NCI-H1417 treated with DMSO at 0.1 percent for 48 hours (cell line): ENCODE data around the gene ZNF746.
"Not testable (repeated sequence)": the region's sequence is repeated elsewhere in the genome, so short reads cannot be mapped to it uniquely, and the experiment has no call there.

Experiments used
- DNase-seq: peaks from one replicate; lab custom pipeline; 2025; lab: John Stamatoyannopoulos, UW

The ZNF746 gene

GRCh38 chr7:149497467-149498261 lies at the start of gene ZNF746:
Gene ZNF746 (minus strand): TSS chr7:149497809. CDS start chr7:149497536, 273 bp downstream.
- no peak for DNase-seq

- no peak for DNase-seq
These were observed 49.5 kb upstream of the ZNF746 start for GRCh38 chr7:149547126-149547525.

GRCh38 chr7:149546331-149546730 lies 48.7 kb upstream of the ZNF746 start:
- no peak for DNase-seq

DNA sequence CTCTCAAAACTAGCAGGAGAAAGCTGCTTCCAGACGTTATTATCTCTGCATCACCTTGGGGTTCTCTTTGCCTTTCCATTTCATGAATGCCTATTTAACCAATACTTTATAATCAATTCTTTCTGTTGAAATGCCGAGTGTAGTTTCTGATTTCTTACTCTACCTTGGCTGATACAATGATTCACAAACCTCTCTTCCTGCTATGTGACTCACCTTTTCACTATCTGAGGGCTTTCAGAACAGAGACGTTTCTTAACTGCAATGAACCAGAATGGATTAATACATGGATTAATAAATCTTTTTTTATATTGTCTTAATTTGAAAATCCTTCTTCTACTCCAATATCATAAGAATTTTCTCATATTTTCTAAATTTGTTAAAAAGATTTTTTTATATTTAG lies 46.4 kb upstream of the ZNF746 start:
- DNase-seq = no peak

- DNase-seq = no peak
These were observed 35.0 kb upstream of the ZNF746 start for GRCh38 chr7:149532654-149533053.

- no peak for DNase-seq
These were observed 31.6 kb upstream of the ZNF746 start for GRCh38 chr7:149529136-149529718.

DNA sequence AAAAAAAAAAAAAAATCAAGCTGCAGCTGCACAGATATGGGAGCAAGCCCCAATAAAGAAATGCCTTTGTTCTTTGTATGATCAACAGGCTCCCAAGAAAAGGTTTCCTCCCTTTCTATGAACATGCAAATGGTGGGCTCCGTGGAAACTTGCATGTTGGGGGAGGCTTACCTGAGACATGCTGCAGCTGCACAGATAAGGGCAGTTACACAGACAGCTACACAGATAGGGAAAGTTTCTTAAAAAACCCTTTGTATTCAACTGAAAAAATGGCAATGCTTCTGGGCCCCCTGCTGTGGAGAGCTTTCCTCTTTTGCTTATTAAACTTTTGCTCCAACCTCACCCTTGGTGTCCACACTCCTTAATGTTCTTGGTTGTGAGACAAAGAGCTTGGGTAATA lies 29.8 kb upstream of the ZNF746 start:
- no peak for DNase-seq

DNA sequence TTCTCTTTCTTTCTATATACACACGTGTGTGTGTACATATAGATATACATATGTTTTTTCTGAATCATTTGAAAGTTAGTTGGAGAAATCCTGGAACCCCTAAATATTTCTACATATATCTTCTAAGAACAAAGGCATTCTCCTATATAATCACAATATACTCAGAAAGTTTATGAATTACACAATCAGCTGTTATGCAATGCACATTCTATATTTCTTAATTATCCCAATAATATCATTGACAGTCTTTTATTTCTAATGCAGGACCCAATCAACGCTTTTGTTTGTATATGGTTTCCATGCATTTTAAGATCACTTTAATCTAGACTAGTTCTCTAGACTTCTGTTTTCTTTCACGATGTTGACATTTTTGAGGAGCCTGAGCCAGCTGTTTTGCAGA lies 27.7 kb upstream of the ZNF746 start:
- no peak for DNase-seq

DNA sequence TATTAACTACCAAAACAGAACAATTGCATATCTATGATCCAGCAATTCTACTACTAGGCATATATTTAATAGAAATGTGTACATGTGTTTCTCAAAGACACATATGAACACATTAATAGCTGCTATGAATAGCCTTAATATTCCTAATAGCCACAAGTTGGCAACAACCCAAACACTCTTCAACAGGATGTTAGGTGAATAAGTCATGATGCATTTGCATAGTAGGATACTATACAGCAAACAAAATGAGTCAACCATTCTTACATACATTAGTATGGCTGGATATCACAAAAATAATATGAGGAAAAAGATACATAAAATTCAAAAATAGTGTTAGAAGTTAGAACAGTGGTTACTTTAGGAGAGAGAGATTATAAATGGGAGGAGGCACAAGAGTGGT lies 26.8 kb upstream of the ZNF746 start:
- DNase-seq = no peak

- DNase-seq = no peak
These were observed 12.6 kb upstream of the ZNF746 start for GRCh38 chr7:149510248-149510647.

- no peak for DNase-seq
These were observed 12.2 kb upstream of the ZNF746 start for GRCh38 chr7:149509774-149510173.

DNA sequence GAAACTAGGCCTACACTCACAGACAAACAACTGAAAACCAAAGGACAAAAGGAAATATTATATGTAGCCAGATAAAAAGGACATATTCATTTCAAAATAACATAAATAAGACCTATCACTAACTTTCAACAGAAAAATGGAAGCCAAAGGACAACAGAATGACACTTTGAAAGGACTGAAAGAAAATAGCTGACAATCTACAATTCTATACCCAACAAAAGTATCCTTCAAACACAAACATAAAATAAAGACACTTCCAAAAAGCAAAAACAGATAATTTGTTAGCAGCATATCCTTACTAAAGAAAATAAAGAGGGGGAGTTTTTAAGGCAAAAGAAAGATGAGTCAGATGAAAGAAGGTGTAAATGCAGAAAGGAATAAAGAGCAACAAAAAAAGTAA lies 7.9 kb upstream of the ZNF746 start:
- DNase-seq = no peak

- no peak for DNase-seq
These were observed 4.0 kb upstream of the ZNF746 start for GRCh38 chr7:149501651-149502050.

DNA sequence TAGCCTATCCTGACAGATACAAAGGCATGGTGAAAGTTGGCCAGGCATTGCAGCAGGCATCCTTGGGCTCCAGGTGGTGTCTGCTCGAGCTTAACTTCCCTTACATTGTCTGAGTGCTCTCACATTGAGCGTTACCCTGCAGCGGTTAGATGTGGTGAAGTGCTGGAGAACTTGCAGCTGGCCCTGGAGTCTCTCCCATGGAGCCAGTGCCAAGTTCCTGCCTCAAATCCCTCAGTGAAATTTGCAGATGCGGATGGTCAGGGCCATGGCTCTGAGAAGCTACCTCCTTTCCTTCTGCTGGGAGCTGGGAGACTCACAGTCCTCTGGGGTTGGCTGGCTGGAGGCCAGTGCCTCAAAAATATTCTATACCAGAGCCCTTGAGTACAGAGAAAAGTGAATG lies 3.3 kb upstream of the ZNF746 start:
- no peak for DNase-seq

DNA sequence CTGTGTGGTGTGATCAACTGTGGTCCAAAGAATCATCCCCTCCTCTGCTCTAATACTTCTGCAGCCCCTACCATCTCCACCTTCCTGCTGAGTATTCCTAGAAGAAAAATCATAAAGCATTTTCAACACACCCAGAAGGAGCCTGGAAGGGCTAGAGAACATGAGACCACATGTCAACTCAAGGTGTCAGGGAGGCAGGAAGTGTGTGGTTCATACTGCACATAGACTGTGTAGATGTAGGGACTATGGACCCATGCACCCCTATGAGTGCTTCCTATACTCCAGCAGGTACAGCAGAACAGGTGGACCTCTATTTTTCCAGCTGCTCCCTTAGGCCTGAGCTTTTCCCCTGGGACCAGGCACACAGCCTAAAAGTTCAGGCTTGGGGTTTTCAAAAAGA lies 2.6 kb upstream of the ZNF746 start:
- no peak for DNase-seq

DNA sequence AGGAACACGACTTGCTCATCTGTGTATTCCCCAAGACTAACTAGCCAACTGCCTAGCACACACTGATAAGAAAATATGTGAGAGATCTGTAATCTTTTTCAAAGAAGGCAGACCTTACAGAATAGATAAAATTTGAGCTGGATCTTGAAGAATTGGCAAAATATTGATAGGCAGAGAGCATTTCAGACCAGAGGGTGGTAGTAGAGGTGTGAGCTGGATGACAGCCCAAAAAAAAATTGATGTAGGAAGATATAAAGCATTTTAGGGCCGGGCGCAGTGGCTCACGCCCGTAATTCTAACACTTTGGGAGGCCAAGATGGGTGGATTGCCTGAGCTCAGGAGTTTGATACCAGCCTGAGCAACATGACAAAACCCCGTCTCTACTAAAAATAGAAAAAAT lies 1.2 kb upstream of the ZNF746 start:
- no peak for DNase-seq

DNA sequence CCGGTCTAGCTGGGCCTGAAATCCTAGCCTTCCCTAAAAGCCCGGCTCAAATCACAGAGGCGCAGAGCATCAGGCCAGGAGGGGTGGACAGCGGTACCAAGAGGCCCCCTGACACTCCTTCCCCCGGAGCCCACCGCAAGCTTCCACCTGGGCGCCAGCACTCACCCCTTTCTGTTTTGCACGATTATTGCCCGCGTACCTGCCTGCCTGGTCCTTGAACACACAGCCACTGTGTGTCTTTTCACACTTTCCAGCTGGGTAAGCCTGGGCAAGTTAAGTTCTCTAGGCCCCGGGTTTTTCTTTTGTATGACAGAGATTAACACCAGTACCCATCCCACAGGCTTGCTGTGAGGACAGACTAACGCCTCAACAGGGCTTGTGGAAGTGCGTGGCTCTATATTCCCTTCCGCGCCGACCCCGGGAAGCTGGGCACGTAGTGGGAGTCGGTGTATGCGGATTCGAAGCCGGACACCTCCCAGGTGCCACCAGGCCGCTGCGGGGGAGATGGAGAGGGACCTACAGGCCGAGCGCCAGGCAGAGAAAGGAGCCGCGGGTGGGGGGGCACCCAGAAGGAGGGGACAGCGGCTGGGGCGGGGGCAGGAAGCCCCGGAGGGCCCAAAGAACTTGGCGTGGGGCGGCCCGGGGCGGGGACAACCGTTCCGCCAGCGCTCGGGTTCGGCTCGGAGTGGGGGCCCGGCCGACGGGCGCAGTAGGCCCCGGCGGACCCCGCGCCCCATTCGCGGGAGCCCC lies 792 bp downstream of the ZNF746 start:
- no peak for DNase-seq

- DNase-seq = no peak
These were observed 1.6 kb downstream of the ZNF746 start for GRCh38 chr7:149495785-149496641.

DNA sequence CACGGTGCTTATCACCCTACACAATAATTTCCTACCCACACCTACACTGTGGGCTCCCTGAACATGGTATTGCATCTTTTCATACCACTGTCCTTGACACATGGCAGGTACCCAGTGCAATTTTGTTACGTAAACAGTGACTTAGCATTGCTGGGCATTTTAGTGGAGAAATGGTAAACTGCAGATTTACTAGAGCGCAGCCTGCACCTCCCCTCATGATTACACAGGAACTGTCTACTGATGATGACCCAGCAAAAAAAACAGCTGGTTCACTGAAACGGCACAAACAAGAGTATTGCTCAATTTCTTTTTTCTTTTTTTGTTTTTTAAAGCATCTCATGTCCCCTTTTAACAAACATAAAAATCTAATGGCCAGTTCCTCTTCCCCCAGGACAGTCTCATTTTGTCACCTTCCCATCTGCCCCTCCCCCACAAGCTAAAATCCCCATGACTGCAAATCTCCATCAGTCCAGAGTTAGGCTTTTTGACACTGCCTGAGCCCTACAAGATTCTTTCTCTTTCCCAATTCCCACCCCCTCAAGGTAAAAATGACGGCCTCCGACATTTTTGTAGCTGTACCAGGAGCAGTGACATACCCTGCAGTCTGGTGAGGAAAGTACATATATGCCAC lies 2.8 kb downstream of the ZNF746 start:
- no peak for DNase-seq

- DNase-seq = not testable (repeated sequence)
These were observed 3.6 kb downstream of the ZNF746 start for GRCh38 chr7:149493975-149494374.

DNA sequence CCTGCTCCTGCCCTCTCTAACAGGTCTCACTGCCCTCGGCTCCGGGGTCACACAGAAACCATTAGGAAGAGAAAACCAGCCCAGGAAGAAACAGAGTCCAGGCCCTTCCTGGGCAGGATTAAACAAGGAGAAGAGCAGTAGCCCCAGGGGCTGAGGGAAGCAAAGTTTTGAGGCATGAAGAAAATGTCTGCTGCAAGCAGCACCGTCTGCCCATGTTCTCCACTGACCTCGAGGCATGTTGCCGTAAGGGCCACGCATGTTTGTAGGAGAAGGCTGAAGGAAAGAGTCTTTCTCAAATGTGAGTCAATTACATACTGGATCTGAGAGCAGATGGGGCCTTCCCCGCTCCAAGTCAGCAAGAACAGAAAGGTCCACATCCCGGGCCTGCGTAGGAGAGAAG lies 4.2 kb downstream of the ZNF746 start:
- DNase-seq = no peak
